ENCODE results near the gene PSMA1.
A peak's percentile ranks its signal among the peaks of the same experiment; 100 is the strongest.

The PSMA1 gene

GRCh38 chr11:14529951-14530350 lies 9.8 kb upstream of the PSMA1 start:
- DNase-seq (ENCODE audit: low spot score): no peak

DNA sequence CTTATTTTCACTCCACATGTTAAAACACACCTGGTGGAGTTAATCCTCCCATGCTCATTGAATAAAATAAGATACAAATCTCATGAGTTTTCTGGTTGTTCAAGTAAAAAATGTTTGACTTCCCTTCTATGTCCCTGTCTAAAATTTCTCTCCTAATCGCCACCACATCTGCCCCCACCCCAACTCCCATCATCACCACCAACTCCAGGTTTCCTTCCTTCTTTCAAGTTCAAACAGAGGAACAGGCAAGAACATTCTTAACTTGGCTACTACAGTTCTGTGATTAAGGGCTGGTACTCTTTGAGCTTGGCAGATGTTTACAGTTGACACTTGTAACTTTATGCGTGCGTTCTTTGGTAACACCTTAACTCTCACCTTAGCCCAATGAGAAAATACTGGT lies 9.1 kb upstream of the PSMA1 start:
- no peak for DNase-seq (ENCODE audit: low spot score)

DNA sequence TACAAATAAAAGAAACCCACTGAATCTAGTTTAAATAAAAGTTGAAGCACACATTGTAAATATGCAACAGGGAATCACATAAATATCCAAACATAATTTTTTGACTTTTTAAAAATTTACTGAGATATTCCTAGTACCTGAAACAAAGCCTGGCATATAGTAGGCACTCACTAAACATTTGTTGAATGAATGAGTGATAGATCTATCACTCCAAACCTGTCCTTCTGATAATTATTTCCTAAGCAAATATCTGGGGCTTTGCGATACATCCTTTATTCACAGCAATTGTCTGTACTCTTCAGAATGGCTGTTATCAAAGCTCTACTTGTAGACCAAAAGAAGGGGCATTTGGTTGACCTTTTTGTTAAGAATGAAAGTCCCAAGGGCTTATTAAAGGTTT lies 2.6 kb upstream of the PSMA1 start:
- DNase-seq (ENCODE audit: low spot score): no peak

DNA sequence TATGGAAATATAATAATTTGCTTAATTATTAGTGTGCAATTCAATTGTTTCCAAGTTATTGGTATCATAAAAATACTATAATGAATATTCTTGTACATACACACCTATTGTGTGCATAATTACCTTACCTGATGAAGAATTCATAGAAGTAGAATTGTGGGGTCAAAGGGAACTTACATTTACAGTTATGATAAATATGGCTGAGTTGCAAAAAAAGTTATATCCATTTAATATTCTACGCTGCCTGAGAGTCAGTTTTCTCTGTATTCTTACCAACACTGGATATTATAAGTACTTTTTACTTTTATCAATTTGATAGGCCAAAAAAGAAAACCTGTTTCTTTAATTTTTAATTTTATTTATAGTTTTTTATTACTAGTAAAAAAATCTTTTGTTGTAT lies 2.1 kb upstream of the PSMA1 start:
- DNase-seq (ENCODE audit: low spot score): no peak

DNA sequence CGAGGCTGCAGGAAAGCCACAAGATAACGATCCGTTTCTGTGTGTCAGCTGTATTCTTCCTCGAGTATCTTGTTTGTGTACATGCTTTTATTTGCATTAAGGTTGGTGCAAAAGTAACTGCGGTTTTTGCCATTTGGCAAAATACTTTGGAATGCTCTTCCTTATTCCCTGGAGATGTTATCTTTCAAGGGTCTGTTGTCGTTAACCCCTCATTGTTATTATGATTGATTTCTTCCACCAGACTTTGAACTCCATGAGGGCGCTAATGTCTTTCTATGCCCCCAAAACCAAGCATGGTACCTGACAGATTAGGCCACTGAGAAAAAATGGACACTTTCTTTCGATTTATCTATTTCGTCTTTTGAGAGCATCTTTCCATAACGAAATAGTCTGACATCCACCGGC lies 563 bp upstream of the PSMA1 start:
- no peak for DNase-seq (ENCODE audit: low spot score)

DNA sequence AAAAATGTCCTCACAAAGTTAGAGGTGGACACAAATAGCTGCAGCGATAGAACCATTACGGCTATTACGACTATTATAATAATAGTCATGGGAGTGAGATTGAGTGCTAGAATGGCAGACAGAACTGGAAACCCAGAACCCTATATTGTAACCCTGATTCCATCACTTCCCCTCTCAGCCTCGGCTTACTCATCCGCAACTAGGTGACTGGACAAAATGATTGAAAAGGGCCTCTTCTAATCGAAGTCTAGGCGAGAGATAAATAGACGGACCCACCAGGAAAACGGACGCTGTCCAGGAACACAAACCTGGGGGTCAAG lies 629 bp downstream of the PSMA1 start:
- peak; percentile 19 for DNase-seq (ENCODE audit: low spot score)

DNA sequence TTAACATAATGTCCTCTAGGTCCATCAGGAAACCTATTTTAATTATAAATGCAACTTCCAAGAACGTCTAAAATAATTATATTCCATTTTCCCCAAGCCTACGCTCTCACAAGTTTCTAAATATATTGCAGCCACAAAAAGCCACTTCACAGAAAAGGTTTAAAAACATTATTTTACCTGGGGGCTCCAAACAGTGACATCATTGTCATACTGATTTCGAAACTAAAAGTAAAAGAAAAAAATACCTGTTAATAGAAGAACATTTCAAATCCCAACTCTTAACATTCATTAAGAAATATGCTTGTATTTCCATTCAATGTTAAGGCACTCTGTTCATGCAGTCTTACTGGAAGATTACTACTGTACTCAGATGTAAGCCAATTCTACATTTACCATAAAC lies 1.4 kb downstream of the PSMA1 start:
- DNase-seq (ENCODE audit: low spot score): no peak

DNA sequence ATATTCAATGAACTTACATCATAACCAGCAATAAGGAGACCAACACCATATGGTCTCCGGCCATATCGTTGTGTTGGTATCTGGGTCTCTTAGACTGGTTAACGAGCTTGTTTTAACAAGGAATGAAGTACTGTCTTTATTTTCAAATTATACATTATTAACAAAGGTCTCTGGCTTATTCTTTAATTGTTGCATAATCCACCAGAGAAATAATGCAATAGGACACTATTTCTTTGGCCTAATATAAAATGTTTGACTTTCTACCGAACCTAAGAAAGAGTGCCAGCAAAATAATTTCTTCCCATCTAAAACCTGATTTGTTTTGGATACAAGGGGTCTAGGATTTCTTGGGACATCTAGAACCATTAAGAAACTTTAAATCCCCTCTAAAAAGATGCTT lies 6.4 kb downstream of the PSMA1 start:
- DNase-seq (ENCODE audit: low spot score): no peak

- peak; percentile 38 for DNase-seq (ENCODE audit: low spot score)
These were observed 13.7 kb downstream of the PSMA1 start for GRCh38 chr11:14506532-14506931.

GRCh38 chr11:14503023-14503422 lies 17.2 kb downstream of the PSMA1 start:
- no peak for DNase-seq (ENCODE audit: low spot score)

DNA sequence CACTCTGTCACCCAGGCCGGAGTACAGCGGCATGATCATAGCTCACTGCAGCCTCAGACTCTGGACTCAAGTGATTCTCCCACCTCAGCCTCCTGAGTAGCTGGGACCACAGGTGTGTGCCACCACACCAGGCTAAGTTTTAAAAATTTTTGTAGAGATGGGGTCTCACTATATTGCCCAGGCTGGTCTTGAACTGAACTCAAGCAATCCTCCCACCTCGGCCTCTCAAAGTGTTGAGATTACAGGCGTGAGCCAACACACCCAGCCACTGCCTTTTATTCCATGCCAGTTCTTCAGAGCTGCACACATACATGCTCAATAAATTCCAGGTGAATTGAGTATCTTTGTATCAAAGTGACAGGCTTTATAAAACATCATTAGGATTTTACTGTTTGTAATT lies 18.1 kb downstream of the PSMA1 start:
- no peak for DNase-seq (ENCODE audit: low spot score)

DNA sequence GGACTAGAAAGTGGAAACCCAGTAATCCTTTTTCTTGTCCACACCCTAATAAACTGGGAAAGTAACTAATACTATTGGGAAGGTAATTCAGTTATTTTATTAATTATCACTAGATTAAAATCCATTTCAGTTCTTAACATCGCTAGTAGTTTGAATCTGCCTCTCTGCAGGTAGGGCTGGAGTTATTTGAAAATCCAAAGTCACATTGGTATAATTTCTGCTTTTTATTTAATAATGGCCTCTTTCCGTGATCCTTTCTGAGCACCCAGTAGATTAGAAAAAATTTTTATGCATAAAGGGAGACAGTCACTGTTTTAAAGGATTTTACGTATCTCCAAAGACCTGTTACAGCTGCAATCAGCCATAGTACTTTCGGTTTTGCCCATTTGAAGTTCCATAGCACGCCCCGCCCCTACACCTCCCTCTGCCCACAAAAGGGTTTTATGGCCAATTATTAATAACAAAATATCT lies 20.0 kb downstream of the PSMA1 start:
- peak; percentile 51 for DNase-seq (ENCODE audit: low spot score)

GRCh38 chr11:14499560-14500180 lies 20.5 kb downstream of the PSMA1 start, which contains the start of gene COPB1:
Gene COPB1 (minus strand): TSS chr11:14499811. CDS start chr11:14498928, 883 bp downstream.
- peak; percentile 95 for DNase-seq (ENCODE audit: low spot score)

- DNase-seq (ENCODE audit: low spot score): peak; percentile 40
These were observed 21.0 kb downstream of the PSMA1 start for GRCh38 chr11:14499178-14499559.

GRCh38 chr11:14480716-14481115 lies 39.5 kb downstream of the PSMA1 start:
- DNase-seq (ENCODE audit: low spot score): no peak

DNA sequence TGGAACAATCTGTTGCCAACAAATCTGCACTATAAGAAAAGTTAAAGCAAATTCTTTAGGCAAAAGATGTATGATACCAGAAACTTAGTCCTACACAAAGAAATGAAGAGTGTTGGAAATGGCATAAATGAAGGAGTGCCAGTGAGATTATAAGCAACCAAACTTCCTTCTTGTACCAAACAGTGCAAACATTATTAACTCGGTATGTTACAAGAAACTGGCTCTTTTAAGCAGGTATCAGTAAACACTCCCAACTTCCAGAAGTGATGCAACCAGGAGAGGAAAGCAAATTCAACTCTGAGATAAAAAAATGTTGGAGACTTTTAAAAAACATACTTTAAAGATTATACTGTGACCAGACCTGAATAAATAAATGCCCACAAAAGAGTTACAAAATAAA lies 49.1 kb downstream of the PSMA1 start:
- no peak for DNase-seq (ENCODE audit: low spot score)

- DNase-seq (ENCODE audit: low spot score): no peak
These were observed 56.6 kb downstream of the PSMA1 start for GRCh38 chr11:14463623-14464022.

DNA sequence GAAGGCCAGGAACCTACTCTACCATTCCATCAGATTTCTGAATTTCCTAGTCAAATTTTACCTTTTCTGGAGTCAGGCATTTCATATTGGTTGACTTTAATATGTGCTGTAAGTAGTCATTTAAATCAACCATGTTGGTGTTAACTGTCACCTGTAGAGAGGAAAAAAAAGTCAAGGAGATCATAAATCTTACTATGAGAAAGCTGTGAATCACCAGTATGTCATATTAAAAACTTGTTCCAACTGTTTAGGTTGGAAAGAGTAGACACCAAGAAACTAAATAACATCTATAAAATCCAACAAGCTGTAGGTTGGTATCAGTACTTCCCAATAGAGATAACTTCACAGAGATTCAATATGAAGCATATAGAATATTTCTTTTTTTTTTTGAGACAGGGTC lies 60.0 kb downstream of the PSMA1 start:
- no peak for DNase-seq (ENCODE audit: low spot score)

DNA sequence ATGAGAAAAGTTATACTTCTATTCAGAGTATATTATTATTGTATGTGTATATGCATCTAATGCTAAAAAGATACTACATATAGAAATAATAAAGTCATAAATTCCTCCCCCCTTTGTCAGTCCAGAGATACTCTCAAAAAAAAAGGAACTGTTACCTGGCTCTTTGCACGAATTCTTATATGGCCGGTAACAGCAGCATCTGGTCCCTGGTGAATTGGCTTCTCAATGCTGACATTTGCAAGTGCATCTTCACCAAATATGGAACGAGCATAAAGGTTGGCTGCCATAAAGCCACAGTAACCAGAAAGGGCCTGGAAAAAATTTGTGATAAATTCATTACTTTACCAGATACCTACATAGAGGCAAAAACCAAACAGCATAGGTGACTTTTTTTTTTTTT lies 61.8 kb downstream of the PSMA1 start:
- DNase-seq (ENCODE audit: low spot score): no peak

DNA sequence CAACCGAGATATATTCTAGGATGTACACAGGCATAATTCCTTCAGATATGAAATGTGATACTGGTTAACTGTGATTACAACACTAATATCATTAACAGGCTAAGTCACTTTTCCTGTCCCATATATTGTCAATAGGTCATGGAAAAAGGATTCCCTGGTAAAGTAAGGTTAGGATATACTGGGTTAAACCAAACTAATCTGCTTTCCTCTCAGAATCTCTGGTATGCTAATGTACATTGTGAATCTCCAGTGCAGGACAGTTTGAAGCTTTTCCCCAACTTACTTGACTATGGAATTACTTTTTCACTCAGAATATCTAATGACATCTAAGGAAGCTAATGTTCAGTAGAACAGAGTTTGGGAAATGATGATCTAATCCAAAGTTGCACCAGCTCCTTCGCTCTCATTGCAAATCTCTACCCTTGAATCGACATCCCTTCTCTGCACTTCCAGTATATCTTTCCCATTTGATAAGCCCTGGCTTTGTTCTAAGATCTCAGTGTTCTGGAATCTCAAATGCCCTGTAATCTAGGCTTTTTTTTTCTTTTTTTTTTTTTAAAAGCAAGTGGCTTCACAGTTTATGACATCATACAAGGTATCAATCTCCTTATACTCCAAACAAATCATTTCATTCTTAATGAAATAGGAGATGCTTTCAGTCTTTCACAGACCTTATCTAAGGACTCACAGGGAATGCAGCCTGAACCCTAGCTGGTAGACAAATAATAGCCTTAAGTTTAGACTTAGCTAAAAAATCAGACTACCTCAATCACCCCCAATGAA lies 64.3 kb downstream of the PSMA1 start:
- DNase-seq (ENCODE audit: low spot score): no peak
